Measurements from ENCODE around the gene OGA.

Gene OGA

DNA sequence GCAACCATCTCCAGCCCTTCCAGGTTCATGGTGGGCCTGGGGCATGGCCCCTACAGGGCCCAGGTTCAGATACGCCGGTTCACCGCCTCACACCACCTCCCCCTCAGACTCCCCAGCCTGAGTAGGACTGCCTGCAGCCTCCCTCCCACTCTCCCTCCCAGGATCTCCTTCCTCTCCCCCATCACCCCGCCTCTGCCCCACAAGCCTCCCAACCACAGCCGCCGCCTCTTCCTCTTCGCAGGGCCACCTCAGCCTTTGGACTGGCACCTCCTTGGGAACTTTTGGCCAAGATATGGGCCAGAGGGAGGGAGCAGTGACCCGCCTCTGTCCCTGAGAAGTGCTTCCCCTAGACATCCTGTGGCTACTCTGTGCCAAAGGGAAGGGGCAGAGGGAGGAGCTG is 16.1 kb upstream of the OGA start:
- no peak for DNase-seq

DNA sequence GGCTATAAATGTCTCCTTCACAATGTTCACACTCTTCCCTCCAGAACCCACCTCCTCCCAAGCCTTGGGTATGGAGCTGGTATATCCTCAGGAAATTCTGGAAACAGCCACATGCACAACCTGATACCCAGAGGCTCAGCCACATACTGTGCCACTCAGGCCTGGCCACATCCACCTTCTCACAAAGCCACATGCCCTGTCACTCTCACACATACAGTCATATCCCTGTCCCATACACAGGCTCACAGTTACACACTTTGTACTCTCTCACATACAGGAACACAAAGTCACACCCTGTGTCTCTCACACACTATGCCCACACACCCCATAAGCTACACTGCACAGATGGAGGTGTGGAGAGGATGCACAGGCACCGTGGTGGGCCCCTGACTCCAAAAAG is 15.2 kb upstream of the OGA start:
- no peak for DNase-seq

DNA sequence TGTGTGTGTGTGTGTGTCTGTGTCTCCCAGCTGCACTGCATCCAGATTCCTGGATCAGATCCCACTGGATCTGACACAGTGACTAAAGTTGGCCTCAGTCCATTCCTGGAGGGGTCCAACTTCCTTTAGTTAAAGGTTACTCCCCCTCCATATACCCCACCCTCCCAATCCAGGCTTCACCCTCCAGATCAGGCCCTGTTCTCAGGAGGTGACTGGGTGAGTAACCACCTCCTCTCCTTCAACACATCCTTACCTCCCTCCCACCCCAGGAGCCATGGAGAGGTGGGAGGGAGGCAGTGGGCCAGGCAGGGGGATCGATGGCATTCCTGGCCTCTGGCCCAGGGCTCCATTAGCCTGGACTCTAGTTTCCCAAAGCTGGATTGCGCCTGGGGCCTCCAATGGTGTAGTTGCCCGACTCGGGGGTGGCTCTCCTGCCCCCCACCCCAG is 14.1 kb upstream of the OGA start:
- no peak for DNase-seq

DNA sequence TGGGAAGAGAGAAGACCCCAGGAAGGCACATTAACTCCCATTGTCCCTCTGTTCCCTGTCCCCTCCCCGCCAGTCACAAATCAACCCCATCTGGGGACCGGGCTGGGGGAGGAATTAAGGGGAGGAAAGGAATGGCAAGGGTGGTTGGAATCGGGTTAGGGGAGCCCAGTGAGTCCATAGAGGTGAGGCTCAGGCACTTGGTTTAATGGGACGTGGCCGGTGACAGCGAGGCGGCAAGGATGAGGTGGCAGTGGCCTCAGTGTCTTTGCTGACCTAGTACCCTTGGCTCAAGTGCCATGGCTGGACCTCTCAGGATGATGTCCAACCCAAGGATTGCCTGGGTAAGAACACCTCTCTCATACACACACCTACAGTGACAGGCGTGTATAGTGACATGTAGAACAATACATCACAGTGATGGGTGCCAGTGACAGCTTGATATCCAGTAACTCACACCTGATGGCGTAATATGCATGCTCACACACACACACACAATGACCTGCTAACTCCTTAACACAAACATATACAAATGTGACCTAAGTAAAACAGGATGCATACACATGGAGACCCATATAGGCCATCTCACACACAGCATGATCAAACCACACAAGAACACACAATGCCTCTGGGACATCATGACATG is 13.0 kb upstream of the OGA start:
- DNase-seq, result no peak

DNA sequence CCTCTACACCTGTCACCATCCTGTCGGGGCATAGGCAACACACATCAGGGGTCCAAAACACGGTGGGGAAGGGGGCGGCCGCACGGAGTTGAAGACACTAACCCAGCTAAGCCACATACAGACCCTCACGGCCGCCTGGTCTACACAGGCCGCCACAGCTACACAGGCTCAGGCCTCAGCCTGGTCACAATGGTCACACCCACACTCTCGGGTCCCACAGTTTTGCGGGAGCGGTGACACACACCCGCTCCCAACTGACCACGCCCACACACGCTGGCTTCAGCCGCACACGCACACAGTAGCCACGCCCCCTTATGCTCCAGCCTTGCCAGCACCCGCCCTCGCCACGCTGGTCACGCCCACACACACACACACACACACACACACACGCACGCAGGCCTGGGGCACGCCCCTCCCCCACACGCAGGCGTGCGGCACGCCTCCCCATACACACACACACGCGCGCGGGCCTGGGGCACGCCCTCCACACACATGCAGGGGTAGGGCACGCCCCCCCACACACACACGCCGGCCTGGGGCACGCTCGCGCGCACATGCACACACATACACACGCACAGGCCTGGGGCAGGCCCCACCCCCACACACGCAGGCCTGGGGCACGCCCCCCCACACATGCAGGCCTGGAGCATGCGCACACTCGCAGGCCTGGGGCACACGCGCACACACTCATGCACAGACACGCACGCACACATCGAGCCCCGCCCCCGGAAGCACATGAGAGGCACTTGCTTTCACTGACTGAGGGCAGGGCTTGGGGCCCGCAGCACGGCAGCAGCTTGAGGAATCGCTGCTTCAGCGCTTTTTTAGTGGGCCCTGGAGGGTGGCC is 12.3 kb upstream of the OGA start:
- peak; percentile 78 for DNase-seq

DNA sequence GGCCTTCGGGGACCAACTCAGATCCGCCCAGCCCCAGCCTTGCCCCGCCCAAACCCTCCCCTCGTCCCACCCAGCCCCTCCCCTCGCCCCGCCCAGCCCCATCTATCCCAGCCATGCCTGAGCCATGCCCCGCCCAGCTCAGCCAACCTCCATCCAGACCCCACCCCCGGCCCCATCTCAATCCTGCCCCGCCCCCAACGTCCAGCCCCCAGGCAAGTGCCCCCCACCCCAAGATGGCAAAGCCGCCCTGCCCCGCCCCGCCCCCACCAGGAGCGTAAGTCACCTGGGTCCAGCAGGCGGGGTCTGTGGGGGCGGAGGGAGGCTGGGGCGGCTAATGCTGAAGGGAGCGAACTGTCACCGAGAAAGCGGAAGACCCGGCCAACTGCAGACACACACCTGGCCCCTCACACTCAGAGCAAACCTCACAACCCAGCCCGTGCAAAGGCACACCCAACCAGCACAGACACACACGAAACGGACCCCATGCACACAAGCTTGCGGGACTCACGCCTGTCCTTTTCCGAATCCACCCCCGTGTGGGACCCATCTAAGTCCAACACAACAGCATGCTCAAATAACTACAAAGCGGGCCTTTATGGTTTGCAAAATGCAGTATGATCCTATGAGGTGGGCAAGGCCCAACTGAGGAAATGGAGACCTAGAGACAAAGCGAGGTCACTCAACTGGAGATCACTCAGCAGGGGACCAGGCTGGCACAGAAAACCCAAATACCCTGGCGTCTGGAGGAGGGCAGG is 11.5 kb upstream of the OGA start:
- DNase-seq, result peak; percentile 55

DNA sequence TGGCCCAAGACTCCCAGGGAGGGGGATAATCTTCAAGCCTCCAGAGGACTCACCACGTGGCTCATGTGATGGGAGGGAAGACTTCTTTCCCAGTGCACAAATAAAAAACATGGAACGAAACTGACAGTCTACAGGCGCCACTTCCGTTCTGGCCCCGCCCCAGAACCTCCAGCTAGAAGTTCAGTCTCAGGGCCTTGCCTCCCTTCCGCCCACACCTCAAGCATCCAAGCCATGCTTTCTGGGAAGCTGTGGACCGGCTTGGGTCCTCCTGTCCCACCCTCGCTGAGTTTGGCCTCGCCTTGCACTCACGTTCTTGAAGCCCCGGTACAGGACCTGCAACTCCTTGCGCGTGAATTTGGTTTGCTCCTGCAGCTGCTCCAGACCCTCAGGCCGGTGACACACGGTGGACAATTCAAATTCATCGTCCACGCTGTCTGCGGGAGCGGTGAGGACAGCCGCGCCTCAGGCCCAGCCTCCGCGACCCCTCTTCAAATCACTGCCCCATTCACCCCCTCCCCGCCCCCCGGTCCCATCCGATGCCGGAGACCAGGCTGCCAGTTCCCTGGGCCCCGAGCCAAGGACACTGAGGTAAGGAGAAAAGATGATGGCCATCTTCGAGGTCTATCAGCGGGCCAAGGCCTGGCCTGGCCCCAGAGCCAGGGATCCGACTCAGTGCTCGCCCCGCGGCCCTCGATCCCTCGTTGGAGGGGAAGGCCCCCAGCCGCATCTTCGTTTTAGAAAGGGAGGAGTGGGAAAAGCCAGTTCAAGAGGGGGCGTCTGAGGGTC is 10.7 kb upstream of the OGA start:
- no peak for DNase-seq

DNA sequence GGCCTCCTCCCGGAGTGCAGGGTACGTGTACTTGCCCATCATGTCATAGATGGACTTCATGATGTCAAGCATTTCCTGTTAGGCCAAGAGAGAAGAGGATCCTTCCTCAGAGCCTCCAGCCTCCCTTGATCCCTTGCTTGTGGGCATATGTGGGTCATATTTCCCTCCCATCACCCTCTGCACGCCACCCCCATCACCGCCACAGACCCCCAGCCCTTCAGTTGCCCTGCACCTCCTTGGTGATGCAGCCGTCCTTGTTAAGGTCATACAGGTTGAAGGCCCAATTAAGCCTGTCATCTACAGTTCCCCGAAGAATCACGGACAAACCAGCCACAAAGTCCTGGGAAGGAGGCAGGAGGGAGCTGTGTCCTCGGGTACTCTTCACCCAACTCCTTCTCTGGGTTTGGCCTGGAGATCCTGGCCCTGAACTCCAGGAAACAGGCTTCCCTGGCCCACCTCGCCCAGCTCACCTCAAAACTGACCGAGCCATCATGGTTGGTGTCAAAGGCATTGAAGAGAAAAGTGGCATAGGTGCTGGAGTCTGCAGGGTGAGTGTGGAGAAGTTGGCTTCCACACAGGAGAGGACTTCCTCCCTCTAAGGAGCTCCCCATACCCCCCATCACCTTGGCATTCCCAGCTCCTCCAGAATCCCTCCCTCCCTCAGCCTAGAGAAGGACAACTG is 9.8 kb upstream of the OGA start:
- no peak for DNase-seq

DNA sequence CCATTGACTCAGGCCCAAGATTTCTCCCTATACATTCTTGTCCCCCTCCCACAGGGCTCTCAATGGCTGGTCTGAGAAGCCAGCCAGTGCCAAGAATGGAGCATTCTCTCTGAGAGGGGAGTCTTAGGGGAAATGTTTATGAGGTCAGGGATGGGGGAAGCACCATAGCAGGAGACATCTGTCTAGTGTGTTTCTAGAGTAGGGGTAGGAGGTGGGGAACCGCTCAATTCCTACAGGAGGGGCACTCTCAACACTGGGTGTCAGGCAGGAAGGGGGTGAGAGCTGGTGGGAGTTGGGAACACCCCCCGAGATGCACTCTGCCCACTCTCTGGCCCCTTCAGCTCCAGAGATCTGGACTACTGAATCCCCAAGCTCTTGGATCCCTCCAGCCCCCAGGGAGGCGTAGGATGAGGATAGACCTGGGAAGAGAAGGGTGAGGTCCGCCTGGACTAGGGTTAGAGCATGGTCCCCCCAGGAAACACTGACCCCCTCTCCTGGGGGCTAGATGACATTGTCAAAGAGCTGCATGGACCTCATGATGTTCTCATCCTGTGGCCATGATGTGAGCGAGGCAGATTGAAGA is 8.7 kb upstream of the OGA start:
- DNase-seq, result no peak

DNA sequence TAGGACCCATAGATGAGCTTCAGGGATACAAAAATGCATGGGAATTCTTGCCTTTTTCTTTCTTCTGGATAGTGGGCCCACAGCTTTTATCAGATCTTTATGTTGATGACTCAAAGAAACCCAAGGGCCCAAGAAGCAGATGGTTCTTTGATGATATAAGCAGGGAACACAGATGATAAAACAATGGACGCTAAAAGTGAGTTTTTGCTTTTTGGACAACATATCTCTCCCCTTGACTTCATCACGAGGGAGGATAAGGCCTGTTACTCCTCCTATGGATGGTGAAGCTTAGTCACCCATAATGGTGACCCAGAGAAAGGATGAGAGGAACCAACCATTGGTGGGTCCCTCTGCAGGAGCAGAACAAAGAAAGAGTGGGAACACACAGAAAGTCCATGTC is 6.5 kb upstream of the OGA start:
- no peak for DNase-seq

DNA sequence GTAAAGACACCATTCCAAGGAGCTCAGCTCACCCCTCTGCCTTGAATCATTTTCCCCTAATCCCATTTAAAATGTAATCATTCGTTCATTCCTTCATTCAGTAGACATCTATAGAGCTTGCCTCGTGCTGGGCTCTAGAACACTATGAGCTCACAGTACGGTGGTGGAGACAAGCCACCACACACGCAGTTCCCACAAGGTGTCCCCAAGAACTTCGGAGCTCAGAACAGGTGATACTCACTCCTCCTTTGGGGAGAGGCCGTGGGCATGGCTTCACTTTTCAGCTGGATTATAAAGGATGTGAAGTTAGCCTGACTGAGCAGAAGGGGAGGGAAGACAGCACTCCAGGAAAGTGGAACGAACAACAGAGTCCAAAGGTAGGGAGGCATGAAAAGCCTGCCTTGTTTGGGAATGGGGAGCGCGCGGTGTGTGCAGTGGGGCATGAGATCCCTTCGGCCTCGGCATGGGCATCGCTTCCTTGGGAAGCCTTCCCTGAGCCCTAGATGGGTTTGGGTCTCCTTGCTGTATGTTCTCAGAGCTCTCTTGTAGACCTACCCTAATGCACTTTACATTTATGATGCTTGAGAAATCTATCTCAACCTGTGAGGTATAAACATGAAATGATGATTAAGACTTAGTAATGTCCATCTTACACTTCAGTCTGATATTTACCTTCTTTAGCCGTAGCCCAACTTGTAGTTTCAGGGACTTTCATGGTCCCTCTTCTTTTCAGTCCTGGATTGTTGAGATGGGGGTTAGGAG is 809 bp upstream of the OGA start:
- DNase-seq, result no peak

DNA sequence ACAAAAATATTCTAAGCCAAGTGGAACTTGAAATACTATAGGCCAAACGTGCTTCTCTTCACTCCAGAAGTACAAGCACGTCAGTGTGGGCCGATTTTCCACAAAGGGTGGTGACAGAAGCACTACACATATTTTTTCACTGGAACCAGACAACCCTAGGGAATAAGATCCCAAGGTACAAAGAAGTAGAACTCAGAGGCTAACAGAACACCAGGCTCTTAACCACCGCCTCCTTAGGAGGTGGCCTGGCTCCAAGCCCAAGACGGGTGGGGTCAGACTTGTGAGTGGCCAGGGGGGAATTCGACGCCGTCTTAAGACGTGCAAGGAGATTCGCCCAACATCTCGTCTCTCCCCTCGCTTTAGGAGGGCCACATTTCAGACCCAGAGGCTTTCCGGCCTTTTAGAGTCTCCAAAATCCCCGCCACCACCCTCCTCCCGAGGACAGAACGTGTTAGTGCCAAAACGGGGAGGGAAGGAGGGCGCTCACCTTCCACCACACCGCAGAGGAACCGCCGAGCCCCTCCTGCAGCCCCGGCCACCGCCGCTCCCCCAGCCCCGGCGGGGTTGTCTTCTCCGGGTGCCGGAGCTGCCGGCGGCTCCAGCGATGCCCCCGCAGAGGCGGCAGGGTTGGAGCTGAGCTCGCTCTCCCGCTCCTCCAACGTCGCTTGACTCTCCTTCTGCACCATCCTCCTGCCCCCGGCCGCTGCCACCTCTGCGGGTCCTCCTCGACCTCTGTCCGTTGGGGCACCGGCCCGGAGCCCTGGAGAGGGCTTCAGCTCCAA is 716 bp downstream of the OGA start:
- DNase-seq, result peak; percentile 45

DNA sequence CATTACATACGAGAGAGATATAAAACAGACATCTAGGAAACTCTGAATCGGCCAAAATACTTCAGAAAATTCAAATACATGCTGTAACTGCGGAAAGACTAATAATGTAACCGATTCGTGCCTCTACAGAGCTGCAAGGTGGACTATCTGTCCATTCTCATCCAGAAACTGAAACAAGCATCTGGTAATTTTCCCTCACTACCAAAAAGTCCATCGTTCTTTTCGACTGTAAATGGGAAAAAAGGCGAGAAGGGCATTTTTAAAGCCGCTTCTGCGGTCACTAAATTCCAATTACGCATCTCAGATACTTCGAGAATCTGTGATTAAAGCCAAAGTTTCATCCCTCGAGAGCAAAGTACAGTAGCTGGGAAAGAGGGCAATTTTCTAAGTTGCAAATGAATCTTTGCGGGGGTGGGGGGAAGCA is 1.3 kb downstream of the OGA start:
- no peak for DNase-seq

DNA sequence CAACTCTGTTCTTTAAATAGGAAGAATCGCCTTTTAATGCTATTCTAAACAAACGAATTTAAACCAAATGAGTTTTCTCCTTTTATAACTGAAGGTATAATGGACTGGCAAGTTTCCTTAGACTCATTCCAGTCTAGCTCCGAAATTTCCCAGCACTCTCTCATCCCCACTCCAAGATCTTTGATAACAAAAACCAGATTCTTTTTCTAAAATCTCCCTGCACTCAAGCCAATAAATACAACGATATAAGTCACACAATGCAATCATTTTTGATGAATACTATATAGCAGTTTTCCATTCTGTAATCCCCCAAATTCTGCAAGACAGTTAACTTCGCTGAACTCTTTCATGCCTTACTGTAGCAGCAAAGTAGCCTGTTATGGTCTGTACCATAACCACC is 1.9 kb downstream of the OGA start:
- no peak for DNase-seq

DNA sequence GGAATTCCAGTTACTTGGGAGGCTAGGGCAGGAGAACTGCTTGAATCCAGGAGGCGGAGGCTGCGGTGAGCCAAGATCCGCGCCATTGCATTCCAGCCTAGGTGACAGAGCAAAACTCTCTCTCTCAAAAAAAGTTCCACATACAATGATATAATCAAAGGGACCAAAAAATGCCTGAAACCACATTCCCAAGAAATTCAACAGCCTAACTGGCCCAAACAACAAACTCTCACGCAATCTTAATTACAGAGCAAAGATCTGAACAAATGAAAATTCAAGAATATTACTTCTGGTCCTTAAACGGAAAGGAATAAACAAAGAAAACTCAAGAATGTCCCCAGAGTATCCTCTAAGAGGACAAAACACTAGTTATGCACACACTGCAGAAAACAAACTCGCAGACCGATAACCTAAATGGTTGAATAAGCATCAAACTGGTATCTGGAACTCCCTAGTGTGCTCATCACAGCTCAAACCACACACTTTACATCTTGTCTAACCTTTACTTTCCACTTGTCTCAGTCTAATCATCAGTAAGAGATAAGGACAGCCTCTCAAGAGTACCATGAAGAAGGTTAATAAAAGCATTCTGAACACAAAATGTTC is 3.7 kb downstream of the OGA start:
- DNase-seq, result no peak

DNA sequence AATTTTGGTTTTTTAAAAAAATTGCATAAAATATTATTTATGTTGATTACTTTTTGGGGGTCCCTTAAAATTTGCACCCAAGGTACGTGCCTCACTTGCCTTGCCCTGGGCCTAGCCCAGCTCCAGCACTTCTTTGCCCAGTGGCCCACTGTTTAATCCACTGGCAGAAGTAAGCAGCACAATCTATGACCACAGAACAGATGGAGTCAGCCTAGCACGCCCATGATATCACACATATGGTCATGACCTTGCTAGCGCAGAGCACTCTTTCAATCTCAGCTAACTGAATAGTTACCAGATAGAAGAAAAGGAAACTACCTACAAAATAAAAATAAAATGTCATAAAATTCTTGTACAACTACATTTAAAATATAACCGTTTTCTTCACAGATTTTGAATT is 5.6 kb downstream of the OGA start:
- no peak for DNase-seq

DNA sequence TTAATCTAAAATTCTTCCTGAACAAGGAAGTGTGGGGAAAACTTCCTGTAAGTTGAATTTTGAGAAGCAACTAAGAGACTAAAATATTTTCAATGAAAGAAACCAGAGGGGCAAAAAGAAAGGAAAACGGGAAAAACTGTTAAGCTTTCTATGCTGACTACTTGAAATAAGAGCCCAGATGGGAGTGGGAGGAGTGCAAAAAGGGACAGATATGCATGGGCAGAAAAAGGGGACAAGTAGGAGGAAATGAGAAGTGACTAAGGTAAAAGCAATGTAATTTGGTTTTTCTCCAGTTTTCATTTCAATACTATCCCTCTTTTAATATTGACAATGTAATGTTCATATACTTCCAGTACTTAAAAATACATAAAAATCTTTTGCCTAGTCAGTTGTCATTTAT is 11.1 kb downstream of the OGA start:
- no peak for DNase-seq

DNA sequence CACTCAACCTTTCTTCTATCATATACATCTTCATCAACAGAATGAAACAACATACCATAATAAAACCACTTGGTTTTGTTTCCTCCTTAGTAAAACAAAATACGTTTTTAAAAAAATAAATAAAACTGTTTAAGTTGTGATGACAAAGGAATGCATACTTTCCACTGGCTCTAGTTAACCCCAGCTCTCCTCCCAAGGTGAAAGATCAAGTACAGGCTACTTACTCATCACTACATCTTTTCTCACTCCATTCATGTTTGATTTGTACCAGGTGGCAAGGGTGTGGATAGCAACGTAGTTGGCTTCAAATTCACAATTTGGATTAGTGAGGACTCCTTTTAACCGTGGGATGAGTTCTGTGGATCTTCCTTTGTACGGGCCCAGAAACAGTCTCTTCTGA is 14.7 kb downstream of the OGA start:
- no peak for DNase-seq

DNA sequence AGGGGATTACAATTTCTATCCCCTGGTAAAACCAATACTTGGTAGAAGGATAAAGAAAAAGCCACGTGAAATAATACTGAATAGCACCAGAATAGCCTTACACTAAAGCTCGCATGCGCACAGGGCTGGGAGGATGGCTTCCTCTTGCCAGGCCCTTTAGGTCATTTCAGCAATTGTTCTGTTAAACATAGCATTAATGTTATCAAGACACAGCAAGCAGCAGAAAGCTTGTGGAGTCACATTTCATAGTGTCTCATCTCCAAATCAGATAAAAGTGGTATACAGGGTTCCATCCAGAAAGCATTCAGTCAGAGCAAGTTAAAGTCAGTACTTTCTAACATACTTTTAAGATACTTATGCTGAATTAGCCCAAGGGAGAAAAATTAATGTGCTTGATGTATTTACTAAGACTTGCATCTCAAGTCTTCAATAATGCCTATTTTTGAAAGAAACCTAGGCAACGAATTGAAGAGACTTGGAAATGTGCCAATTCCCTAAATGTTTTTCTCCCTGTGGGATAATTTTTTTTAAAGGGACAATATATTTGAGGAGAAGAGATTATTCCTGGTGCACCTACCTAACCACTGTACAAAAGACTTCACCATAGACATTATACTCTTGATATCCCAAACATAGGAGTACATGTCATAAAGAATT is 20.7 kb downstream of the OGA start:
- no peak for DNase-seq

All from NCI-H2171 treated with DMSO at 0.1 percent for 48 hours (cell line).